Keratinocyte (primary cell): Measurements from ENCODE around the gene JSRP1. TPM values are rescaled to one million over a fixed set of nuclear protein-coding genes. Genes with fewer than 3 reads are reported as not detected.

Source experiments
- DNase-seq: peaks from one replicate; pipeline ENCODE4 v3.0.0-alpha.2; 2011; ENCODE audit warnings: low read depth, missing footprints, low spot score
- FAIRE-seq: peaks from 2 replicates; lab custom pipeline; 2011; peaks lifted over from hg19 to GRCh38; lab: Jason Lieb, UNC
- H2AFZ ChIP-seq: 2 replicates; pipeline ENCODE4 v1.6.0; 2012; ENCODE audit warnings: low read length, control low read depth, inconsistent platforms; ENCODE audit not compliant: control insufficient read depth
- H3K27ac ChIP-seq: 2 replicates; pipeline ENCODE4 v1.5.1; 2011; ENCODE audit warnings: low read length; ENCODE audit not compliant: control insufficient read depth, insufficient read depth
- H3K27me3 ChIP-seq: 3 replicates; pipeline ENCODE4 v1.6.0; 2011; ENCODE audit warnings: low read length; ENCODE audit not compliant: control insufficient read depth, insufficient read depth; ENCODE audit errors: extremely low read depth
- H3K36me3 ChIP-seq, 2 experiments: 2 replicates in 1 of 2; 3 replicates in 1 of 2; pipeline ENCODE4 v1.5.1; 2011; ENCODE audit warnings: low read length in 2 of 2, mild to moderate bottlenecking in 1 of 2; ENCODE audit not compliant: control insufficient read depth in 2 of 2, insufficient read depth in 2 of 2; ENCODE audit errors: extremely low read depth in 1 of 2
- H3K4me1 ChIP-seq: 3 replicates; pipeline ENCODE4 v1.5.1; 2011; ENCODE audit warnings: low read length; ENCODE audit not compliant: control insufficient read depth, insufficient read depth; ENCODE audit errors: extremely low read depth
- H3K4me2 ChIP-seq: 3 replicates; pipeline ENCODE4 v1.6.0; 2011; ENCODE audit warnings: low read depth, low read length; ENCODE audit not compliant: control insufficient read depth, insufficient read depth; ENCODE audit errors: extremely low read depth
- H3K4me3 ChIP-seq, 3 experiments: fragments of 200-600 bp in 1 of 3; sonication (generic) in 1 of 3; 2 replicates in 2 of 3; 3 replicates in 1 of 3; pipeline ENCODE4 v1.5.1; 2011 to 2016; ENCODE audit warnings: low read length in 3 of 3, mild to moderate bottlenecking in 3 of 3, control low read depth in 2 of 3, inconsistent platforms in 1 of 3, low read depth in 1 of 3, mixed read lengths in 1 of 3, mixed run types in 1 of 3, moderate library complexity in 1 of 3; ENCODE audit not compliant: control insufficient read depth in 2 of 3, insufficient read depth in 2 of 3; ENCODE audit errors: extremely low read depth in 1 of 3
- H3K79me2 ChIP-seq: 2 replicates; pipeline ENCODE4 v1.6.0; 2012; ENCODE audit warnings: low read length; ENCODE audit not compliant: control insufficient read depth, insufficient read depth
- H3K9ac ChIP-seq: 3 replicates; pipeline ENCODE4 v1.6.0; 2011; ENCODE audit warnings: low read length; ENCODE audit not compliant: control insufficient read depth, insufficient read depth; ENCODE audit errors: extremely low read depth
- H3K9me1 ChIP-seq: 3 replicates; pipeline ENCODE4 v1.6.0; 2011; ENCODE audit warnings: low read length; ENCODE audit not compliant: control insufficient read depth, insufficient read depth; ENCODE audit errors: extremely low read depth
- H3K9me3 ChIP-seq: 2 replicates; pipeline ENCODE4 v1.5.1; 2012; ENCODE audit warnings: low read depth, low read length; ENCODE audit not compliant: control insufficient read depth
- H4K20me1 ChIP-seq: 3 replicates; pipeline ENCODE4 v1.6.0; 2011; ENCODE audit warnings: low read length; ENCODE audit not compliant: control insufficient read depth, insufficient read depth; ENCODE audit errors: extremely low read depth
- CTCF ChIP-seq, 3 experiments: IDR thresholded peaks in 1 of 3; conservative IDR thresholded peaks in 1 of 3; optimal IDR thresholded peaks in 1 of 3; 2 replicates in 2 of 3; 3 replicates in 1 of 3; pipeline versions ENCODE3 to v1.5.1; 2011; ENCODE audit warnings: low read length in 3 of 3, mild to moderate bottlenecking in 3 of 3, moderate library complexity in 2 of 3, control low read depth in 1 of 3, inconsistent platforms in 1 of 3; ENCODE audit not compliant: insufficient read depth in 2 of 3; ENCODE audit errors: extremely low read depth in 1 of 3
- EZH2 ChIP-seq: IDR thresholded peaks from one replicate; pipeline ENCODE4 v1.6.1; 2012; ENCODE audit warnings: inconsistent platforms, mild to moderate bottlenecking, low read length, moderate library complexity
- dilution Hi-C: fragments of 300-500 bp; cut with MboI; formaldehyde crosslinking; loops from one replicate; pipeline ENCODE4 v1.7.0; 2020; ENCODE audit warnings: low sequenced_read_pairs; ENCODE audit not compliant: extremely low pct_ligation_motif_present
- polyA plus RNA-seq, 5 experiments: library from polyadenylated mRNA; depleted of rRNA in 3 of 5; stranded (reverse) in 3 of 5; stranded (forward) in 1 of 5; unstranded in 1 of 5; fragments of >200 nt; gene quantifications; 1 replicate in 1 of 5; 2 replicates in 3 of 5; 3 replicates in 1 of 5; pipeline versions ENCODE4 v1.2.1 to v1.2.3, GENCODE V29; 2011 to 2012; ENCODE audit warnings: missing spikeins in 2 of 5, low read depth in 1 of 5, low replicate concordance in 1 of 5
- small RNA-seq, 3 experiments: library from RNA; depleted of rRNA; stranded (forward); fragments of <200 nt; gene quantifications; one replicate each; pipeline ENCODE3, GENCODE V24; 2012; ENCODE audit warnings: low read depth in 3 of 3, low replicate concordance in 1 of 3; ENCODE audit not compliant: insufficient read length in 3 of 3

JSRP1 gene
- polyA plus RNA-seq, 1 donor (not counting 4 experiments of a cell fraction or from before 2014, with no cell fraction given): not detected

GRCh38 chr19:2207008-2207407 is 49.2 kb downstream of the JSRP1 start:
- peaks cover 24 to 30% of the 10 kb centered on the region in 2 experiments for H3K36me3 ChIP-seq
- DNase-seq: no peak
- H3K27ac ChIP-seq: no peak overlapping the region
- no peak for FAIRE-seq
- H4K20me1 ChIP-seq: peaks cover under 1% of the 10 kb centered on the region
- TF ChIP-seq CTCF (optimal IDR thresholded peaks at IDR 0.05 in 1 of 3, IDR thresholded peaks at IDR 0.05 in 1 of 3, conservative IDR thresholded peaks at IDR 0.05 in 1 of 3; ENCODE audit: extremely low read depth in 1 of 3, insufficient read depth in 2 of 3, low read length in 3 of 3) (no peak), EZH2 (no peak)
- no peak overlapping the region for H3K9ac ChIP-seq
- dilution Hi-C loops: no loop called here
- no peaks in the 10 kb centered on the region for H3K9me1 ChIP-seq
- peaks cover 35% of the 10 kb centered on the region for H3K4me1 ChIP-seq
- no peak overlapping the region for H3K4me3 ChIP-seq
- no peak overlapping the region for H2AFZ ChIP-seq
- no peaks in the 10 kb centered on the region for H3K27me3 ChIP-seq
- H3K79me2 ChIP-seq: no peaks in the 10 kb centered on the region
- no peak overlapping the region for H3K4me2 ChIP-seq
- no peaks in the 10 kb centered on the region for H3K9me3 ChIP-seq

GRCh38 chr19:2202366-2202765 is 53.9 kb downstream of the JSRP1 start:
- peaks cover 13 to 26% of the 10 kb centered on the region in 2 experiments for H3K36me3 ChIP-seq
- TF ChIP-seq CTCF (optimal IDR thresholded peaks at IDR 0.05 in 1 of 3, IDR thresholded peaks at IDR 0.05 in 1 of 3, conservative IDR thresholded peaks at IDR 0.05 in 1 of 3; ENCODE audit: extremely low read depth in 1 of 3, insufficient read depth in 2 of 3, low read length in 3 of 3): no peak
- no peak for TF ChIP-seq EZH2

More at GRCh38 chr19:2202366-2202765, 53.9 kb downstream of the JSRP1 start:
- no peak for DNase-seq
- Histone ChIP-seq H3K4me3 (no peak overlapping the region), H3K27ac (no peak overlapping the region), H3K9me1 (no peaks in the 10 kb centered on the region), H2AFZ (no peak overlapping the region), H3K9ac (no peak overlapping the region), H3K4me2 (no peak overlapping the region), H3K4me1 (peaks cover 32% of the 10 kb centered on the region), H3K27me3 (no peaks in the 10 kb centered on the region), H3K9me3 (no peaks in the 10 kb centered on the region), H3K79me2 (peaks cover 15% of the 10 kb centered on the region), H4K20me1 (peaks cover 3% of the 10 kb centered on the region)
- no peak for FAIRE-seq
- dilution Hi-C loops: no loop called here

Small RNA genes within 50 kb of the gene (small RNA-seq; reads per million reads assigned to genes)
- gene MIR1227: 0 reads per million in 3 experiments

Other genes starting within 250 kb of the JSRP1 start
- gene BTBD2, start 240.7 kb downstream of the JSRP1 start, polyA plus RNA-seq: 19.2 to 24.7 TPM (median 22.3 TPM) in 3 replicates
- gene MKNK2, start 205.2 kb downstream of the JSRP1 start, polyA plus RNA-seq: 64.0 to 113 TPM (median 88.3 TPM) in 3 replicates
- gene MOB3A, start 160.1 kb downstream of the JSRP1 start, polyA plus RNA-seq: 24.1 to 61.8 TPM (median 34.2 TPM) in 3 replicates
- 6.0 to 14.9 TPM (median 6.7 TPM) in 3 replicates for gene IZUMO4, start 159.5 kb downstream of the JSRP1 start, polyA plus RNA-seq
- gene AP3D1, start 104.9 kb downstream of the JSRP1 start, polyA plus RNA-seq: 51.1 to 108 TPM (median 56.1 TPM) in 3 replicates
- gene DOT1L, start 92.5 kb downstream of the JSRP1 start, polyA plus RNA-seq: 3.0 to 4.6 TPM (median 3.3 TPM) in 3 replicates
- gene PLEKHJ1, start 20.1 kb downstream of the JSRP1 start, polyA plus RNA-seq: 36.8 to 53.1 TPM (median 46.8 TPM) in 3 replicates
- 4.7 to 24.1 TPM (median 4.7 TPM) in 3 replicates for gene SF3A2, start 19.6 kb downstream of the JSRP1 start, polyA plus RNA-seq
- gene AMH, start 7.1 kb downstream of the JSRP1 start, polyA plus RNA-seq: 0.02 to 0.15 TPM (median 0.07 TPM) in 3 replicates
- gene PEAK3, start 25.8 kb upstream of the JSRP1 start, polyA plus RNA-seq: not detected in 3 replicates
- not detected in 3 replicates for gene LINGO3, start 51.7 kb upstream of the JSRP1 start, polyA plus RNA-seq
- gene LSM7, start 72.2 kb upstream of the JSRP1 start, polyA plus RNA-seq: 206 to 275 TPM (median 243 TPM) in 3 replicates
- gene SPPL2B, start 72.3 kb upstream of the JSRP1 start, polyA plus RNA-seq: 9.3 to 20.9 TPM (median 13.5 TPM) in 3 replicates
- gene TMPRSS9, start 103.8 kb upstream of the JSRP1 start, polyA plus RNA-seq: not detected in 3 replicates
- 38.8 to 64.3 TPM (median 45.0 TPM) in 3 replicates for gene TIMM13, start 171.2 kb upstream of the JSRP1 start, polyA plus RNA-seq
- gene LMNB2, start 200.5 kb upstream of the JSRP1 start, polyA plus RNA-seq: 55.7 to 84.8 TPM (median 80.1 TPM) in 3 replicates
- gene GADD45B, start 219.7 kb upstream of the JSRP1 start, polyA plus RNA-seq: 20.6 to 32.4 TPM (median 26.8 TPM) in 3 replicates